Subcutaneous adipose tissue (tissue), 4 donors: Measurements from ENCODE around the gene ADAM23. TPM values are rescaled to one million over a fixed set of nuclear protein-coding genes. Genes with fewer than 3 reads are reported as not detected.

Experiments
- CTCF ChIP-seq: fragments of 450-650 bp; IDR thresholded peaks from one replicate; pipeline ENCODE4 v1.5.1; 2016; ENCODE audit warnings: low read depth, mild to moderate bottlenecking, control low read depth, antibody characterized with exemption, moderate library complexity
- total RNA-seq, 4 donors: library from RNA; depleted of rRNA; stranded (reverse); fragments of >200 nt; gene quantifications; one replicate each; pipeline ENCODE4 v1.1.0, GENCODE V29; 2016

The ADAM23 gene
- total RNA-seq, 4 donors from 2014 or later: 0.19 to 1.1 (median 0.50) TPM

DNA sequence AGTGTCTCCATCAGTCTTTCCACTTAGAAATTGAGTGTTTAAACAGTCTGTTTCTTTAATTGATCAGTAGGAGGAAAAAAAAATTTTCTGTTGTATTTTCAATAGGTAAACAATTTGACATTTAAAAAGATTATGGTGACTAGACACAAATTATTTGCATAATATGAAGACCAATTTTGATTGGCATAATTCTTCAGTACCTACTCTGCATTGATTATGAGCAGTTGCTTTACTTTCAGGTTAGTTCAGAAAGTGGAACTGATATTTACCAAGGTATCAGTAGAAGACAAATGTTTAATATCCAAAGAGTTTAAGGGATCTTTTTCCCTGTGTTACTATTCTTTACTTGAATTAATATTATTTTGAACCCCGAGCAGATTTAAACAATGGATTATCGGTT lies 2.6 kb downstream of the ADAM23 start:
- no peak for TF ChIP-seq CTCF

DNA sequence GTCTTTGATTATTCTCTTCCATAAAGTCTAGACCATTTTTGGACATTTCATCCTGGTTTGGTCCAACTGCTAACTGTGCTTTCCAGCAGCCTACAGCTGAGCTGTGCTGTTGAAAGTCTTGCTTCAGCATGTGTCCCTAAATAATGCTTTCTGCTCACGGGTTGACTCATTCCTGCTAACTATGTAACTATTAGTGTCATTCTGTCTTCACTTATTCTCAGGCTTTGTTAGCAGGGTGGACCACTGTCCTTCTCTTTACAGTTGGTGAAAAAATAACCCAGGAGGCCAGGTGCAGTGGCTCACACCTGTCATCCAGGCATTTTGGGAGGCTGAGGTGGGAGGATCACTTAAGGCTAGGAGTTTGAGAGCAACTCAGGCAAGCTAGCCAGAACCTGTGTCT lies 8.9 kb downstream of the ADAM23 start:
- no peak for TF ChIP-seq CTCF

- no peak for TF ChIP-seq CTCF
Observed at GRCh38 chr2:206452750-206453149, 9.4 kb downstream of the ADAM23 start.

DNA sequence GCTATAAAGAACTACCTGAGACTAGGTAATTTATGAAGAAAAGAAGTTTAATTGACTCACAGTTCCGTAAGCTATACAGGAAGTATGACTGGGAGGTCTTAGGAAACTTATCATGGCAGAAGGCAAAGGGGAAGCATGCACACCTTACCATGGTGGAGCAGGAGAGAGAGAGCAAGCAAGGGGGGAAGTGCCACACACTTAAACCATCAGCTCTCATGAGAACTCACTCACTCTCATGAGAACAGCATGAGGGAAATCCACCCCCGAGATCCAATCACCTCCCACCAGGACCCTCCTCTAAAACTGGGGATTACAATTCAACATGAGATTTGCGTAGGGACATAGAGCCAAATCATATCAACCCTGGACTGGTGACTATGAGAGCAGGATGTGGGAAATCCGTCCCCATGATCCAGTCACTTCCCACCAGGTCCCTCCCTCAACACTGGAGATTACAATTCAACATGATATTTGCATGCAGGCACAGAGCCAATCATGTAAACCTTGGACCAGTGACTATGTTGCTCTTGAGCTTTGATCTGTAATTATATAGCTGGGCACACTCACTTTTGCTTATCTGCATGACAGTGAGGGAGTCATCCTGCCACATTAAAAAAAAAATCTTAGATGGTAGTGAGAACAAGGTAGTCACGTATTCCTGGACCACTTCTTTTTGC lies 12.9 kb downstream of the ADAM23 start:
- no peak for TF ChIP-seq CTCF

- no peak for TF ChIP-seq CTCF
Observed at GRCh38 chr2:206457188-206457634, 13.9 kb downstream of the ADAM23 start.

- TF ChIP-seq CTCF: no peak
Observed at GRCh38 chr2:206462240-206462854, 19.0 kb downstream of the ADAM23 start.

- TF ChIP-seq CTCF: no peak
Observed at GRCh38 chr2:206463685-206464084, 20.4 kb downstream of the ADAM23 start.
